CD4-positive, alpha-beta T cell treated with Interleukin-10 for 1 hour (primary cell): ENCODE results near the gene TCF12.

Experiments
- DNase-seq: peaks from one replicate; pipeline ENCODE4 v3.0.0-alpha.2; 2020

TCF12 gene

GRCh38 chr15:57223345-57223744 lies 304.9 kb downstream of the TCF12 start:
- no peak for DNase-seq

DNA sequence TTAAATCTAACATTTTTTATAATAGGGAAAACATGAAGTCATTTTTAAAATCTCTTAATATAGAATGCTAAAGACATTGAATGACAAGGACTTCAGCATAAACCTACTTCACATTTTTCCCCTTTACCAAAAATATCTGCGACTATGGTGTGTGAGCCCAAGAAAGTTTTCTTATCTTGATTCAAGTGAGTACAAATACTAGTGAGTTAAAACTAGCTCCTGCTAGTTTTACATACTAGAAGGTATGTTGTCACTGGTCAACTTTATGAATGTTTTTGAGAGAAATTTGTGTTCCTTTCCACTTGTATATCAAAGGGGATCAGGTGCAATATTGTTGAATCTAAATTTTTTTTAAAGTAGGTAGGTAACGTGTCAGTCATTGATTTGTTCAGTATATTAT lies 305.4 kb downstream of the TCF12 start:
- no peak for DNase-seq

DNA sequence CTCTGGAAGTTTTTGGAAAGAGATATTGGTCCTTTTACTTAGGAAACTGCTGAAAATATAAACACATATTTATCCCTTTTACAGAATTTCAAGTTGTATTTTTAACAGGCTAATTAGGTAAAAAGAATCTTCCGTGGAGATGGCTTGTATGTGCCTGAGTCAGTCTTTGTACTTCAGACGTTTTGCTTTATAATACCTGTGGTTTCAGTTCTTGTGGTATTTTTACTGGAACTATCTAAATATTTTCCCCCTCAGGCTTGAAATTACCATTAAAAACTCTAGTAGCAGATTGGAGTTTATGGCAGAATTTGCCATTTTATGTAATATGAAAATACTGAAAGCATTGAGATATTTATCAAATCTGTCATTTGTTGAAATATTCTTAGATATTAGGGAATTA lies 306.2 kb downstream of the TCF12 start:
- DNase-seq: no peak

GRCh38 chr15:57227166-57227565 lies 308.7 kb downstream of the TCF12 start:
- no peak for DNase-seq

DNA sequence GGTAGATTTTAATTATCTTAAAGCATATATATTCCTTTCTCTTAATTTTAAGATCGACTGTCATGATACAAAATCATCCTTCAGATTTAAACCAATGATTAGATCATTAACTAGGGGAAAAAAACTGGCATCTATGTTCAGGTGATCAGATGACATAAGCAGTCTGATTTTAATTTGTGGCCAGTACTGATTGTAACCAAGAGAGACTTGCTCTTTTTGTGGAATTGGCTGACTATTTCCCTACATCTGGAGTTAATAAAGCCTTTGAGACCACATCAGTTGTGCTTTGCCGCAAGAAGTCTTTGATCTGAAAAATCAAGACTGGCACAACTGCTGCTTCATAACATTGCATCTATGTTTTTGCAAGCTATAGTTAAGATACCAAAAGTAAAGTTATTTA lies 309.5 kb downstream of the TCF12 start:
- DNase-seq: no peak

GRCh38 chr15:57228395-57228794 lies 310.0 kb downstream of the TCF12 start:
- no peak for DNase-seq

- DNase-seq: no peak
Measured at GRCh38 chr15:57229051-57229450, 310.6 kb downstream of the TCF12 start.

DNA sequence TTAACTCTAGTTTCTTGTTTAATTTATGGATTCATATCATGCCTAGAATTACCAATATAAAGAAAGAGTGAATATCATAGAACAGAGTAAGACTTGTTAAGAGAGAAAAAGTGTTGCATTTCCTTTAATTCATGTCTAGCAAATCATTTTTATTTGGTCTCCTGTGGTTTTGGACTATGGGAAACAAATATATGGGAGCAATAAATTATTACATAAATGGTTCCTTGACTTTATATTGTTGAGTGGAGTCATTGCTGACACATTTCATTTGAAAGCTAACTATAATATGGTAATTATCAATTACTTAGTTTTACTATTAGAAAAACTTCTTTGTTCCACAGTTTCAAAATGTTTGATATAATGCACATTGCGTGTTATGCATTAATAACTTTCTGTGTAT lies 313.1 kb downstream of the TCF12 start:
- no peak for DNase-seq

DNA sequence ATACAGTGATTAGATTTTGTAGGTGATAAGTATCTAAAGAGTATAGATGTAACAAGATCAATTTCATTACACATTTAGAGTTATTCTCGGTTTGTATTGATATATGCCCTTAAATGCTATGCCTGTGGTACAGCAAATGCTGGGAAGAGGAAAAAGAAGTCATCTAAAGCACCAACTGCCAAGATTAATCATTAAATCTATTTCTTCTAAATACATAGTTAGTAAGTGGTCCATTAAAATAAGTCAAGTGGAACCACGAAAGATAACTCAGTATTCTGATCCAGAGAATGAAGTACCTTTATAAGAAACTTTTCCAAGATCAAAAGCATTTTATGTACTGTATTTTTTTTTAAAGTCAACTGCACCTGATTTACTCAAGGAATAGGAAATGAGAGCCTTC lies 315.7 kb downstream of the TCF12 start:
- no peak for DNase-seq

DNA sequence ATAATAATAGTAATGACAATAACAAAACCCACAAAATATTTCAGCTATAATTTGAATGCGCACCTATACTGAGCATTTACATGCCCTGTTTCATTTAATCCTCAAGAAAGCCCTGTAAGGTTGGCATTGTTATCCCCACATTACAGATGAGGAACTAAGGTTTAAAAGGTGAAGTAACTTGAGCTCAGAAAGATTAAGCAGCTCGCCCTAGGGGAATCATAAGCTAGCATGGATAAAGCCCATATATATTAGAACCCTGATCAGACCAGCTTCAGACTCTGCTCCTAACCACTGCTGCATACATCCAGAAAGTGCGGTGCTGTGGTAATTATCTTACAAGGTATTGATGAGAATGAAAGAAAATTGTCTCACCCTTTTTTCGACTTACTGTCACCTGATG lies 316.7 kb downstream of the TCF12 start:
- DNase-seq: no peak

- no peak for DNase-seq
Measured at GRCh38 chr15:57235873-57236272, 317.4 kb downstream of the TCF12 start.

- no peak for DNase-seq
Measured at GRCh38 chr15:57236561-57237300, 318.3 kb downstream of the TCF12 start.

GRCh38 chr15:57237301-57237642 lies 318.8 kb downstream of the TCF12 start:
- no peak for DNase-seq

- no peak for DNase-seq
Measured at GRCh38 chr15:57237676-57238075, 319.2 kb downstream of the TCF12 start.

GRCh38 chr15:57245130-57245529 lies 326.7 kb downstream of the TCF12 start:
- no peak for DNase-seq

DNA sequence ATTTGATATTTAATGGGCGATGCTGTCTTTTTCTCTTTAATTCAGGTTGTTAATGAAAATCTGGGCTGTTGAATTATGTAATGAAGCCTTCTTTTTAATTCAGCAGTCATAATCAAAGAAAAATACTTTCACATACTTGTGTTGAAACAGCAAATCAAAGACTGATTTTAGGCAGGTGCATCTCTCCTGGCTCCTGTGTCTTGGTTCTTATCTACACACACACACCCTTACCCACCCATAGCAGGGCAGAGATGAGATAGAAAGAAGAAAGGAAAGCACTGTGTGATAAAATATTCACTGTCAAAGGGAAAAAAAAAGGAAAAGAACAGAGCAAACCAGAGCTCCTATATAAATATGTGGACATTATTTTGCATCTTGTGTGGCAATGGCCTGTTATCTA lies 327.3 kb downstream of the TCF12 start:
- no peak for DNase-seq

- DNase-seq: no peak
Measured at GRCh38 chr15:57248074-57248473, 329.6 kb downstream of the TCF12 start.

DNA sequence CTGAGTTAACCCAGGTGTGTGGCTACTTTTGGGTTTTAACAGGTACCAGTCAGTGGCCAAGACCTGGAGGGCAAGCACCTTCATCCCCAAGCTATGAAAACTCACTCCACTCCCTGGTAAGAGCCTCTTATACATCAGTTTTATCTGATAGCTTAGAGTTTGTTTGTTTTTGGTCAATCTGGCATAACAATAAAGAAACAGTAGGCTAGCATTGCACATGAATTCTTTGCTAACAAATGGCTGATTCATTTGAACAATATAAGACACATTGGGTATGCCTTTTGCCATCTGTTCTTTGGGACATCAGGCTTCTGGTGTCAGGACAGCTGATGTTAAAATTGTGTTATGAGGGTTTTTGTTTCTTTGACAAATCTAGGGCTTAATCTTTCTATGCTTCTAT lies 332.9 kb downstream of the TCF12 start:
- DNase-seq: no peak

DNA sequence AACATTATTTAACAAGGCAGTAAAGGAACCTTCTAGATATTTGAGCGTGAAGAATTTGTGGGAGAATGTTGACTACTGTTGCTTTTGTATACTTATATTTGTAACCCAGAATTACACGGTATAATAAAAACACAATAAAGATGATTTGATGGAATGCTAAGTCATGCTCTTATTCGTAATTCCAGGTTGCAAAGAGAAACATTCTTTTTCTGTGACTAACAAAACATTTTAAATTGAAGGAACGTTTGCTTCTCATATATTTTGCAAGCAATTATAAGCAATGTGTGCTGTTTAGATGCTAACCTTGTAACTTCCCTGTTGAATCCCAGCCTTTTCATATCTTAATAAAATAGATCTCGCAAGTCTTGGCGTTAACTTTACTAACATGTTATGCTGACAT lies 333.5 kb downstream of the TCF12 start:
- no peak for DNase-seq

DNA sequence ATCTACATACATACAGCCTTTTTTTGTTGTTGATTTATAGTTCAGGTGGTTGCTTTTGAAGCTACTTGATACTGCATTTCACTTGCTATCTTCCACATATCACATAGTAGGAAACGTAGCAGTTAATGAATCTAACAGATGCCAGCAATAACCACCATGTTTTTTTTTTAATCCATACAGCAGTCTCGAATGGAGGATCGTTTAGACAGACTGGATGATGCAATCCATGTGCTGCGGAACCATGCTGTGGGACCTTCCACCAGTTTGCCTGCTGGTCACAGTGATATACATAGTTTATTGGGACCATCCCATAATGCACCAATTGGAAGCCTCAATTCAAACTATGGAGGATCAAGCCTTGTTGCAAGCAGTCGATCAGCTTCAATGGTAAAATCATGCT lies 334.6 kb downstream of the TCF12 start:
- no peak for DNase-seq

- DNase-seq: no peak
Measured at GRCh38 chr15:57253500-57253899, 335.1 kb downstream of the TCF12 start.

DNA sequence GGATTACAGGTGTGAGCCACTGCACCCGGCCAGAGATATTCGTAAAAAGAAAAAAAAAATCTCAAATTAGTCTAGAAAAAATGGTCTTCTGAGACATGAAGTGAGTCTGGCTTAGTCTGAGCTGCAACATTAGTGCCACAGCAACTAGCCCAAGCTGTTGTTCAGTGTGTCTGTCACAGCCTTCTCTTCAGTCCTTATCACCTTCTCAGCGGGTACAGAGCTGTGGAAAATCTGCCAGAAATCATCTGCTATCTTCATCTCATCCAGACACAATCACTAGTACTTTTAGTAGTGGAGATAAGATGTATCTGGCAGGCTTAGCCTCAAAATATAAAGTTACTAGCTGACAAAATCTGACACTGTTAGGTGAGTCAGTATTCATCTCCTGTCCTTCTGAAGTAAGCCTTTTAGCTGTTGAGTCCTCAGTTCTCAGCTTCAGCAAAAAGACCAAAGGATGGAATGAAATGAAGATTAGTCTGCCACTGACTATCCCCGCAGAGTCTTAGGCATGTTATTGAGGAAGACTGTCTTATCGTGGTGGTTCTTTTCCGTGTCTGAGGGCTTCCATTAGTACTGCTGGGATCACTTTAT lies 337.4 kb downstream of the TCF12 start:
- DNase-seq: no peak

DNA sequence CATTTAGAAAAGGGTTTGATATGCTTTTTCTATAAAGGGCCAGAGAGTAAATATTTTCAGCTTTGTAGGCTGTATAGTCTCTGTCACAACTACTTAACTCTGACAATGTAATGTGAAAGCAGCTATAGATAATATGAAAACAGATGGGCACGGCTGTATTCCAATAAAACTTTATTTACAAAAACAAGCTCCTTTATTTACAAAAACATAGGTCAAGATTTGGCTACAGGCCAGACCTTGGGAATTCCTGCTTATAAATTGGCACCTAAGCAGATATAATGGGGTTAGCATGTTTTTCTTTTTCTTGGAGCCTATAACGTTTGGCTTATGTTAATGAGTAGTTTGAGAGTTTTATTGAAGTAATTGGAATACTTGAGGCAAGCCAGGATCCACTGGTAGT lies 338.5 kb downstream of the TCF12 start:
- DNase-seq: no peak

DNA sequence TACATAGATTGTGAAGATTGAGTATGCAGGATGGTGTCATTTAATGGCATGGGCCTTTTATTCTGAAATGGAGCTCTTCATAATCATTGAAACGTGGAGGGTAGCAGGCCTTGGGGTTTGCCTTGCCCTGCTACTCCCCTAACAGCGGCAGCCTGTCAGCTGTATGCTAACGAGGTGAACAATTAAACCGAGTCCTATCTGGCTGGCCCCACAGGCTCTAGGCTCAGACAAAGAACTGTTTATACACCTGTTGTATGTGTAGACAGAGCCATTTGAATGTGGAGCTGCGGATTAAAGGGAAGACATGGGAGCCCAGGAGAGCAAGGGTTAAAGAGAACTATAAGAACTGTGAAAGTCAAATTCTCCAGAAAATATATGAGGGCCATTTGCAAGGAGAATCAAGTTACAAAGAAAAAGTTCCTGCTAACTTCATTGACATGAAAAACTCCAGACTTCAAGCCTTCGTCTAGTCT lies 341.2 kb downstream of the TCF12 start:
- no peak for DNase-seq

DNA sequence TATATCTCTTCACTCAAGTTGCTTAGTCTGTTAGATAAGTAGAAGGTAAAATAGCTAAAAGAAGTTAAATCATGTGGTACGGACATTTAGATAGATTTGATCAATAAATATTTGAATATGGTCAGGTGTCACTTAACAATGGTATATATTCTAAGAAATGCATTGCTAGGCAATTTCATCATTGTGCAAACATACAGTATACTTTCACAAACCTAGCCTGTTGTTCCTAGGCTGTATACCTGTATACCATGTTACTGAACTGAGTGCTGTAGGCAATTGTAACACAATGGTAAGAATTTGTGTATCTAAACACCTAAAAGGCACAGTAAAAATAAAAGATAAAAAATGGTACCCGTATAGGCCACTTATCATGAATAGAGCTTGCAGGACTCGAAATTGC lies 345.1 kb downstream of the TCF12 start:
- DNase-seq: no peak
